Suprapubic skin (tissue), 4 donors: Measurements from ENCODE around the gene SRI. TPM values are rescaled to one million over a fixed set of nuclear protein-coding genes. Genes with fewer than 3 reads are reported as not detected.

ENCODE experiments used
- DNase-seq, 2 donors: peaks; one replicate each; pipeline ENCODE4 v3.0.0-alpha.2; 2019; ENCODE audit warnings: low spot score in 2 of 2
- H3K27ac ChIP-seq: fragments of 200-600 bp; sonication (generic); one replicate; pipeline ENCODE4 v1.5.1; 2019
- H3K27me3 ChIP-seq: fragments of 200-600 bp; sonication (generic); one replicate; pipeline ENCODE4 v1.5.1; 2019
- H3K36me3 ChIP-seq: fragments of 200-600 bp; sonication (generic); one replicate; pipeline ENCODE4 v1.5.1; 2019
- H3K4me1 ChIP-seq: fragments of 200-600 bp; sonication (generic); one replicate; pipeline ENCODE4 v1.5.1; 2019
- H3K4me3 ChIP-seq: fragments of 200-600 bp; sonication (generic); one replicate; pipeline ENCODE4 v1.5.1; 2019; ENCODE audit warnings: mild to moderate bottlenecking
- H3K9me3 ChIP-seq: fragments of 200-600 bp; sonication (generic); one replicate; pipeline ENCODE4 v1.5.1; 2019
- CTCF ChIP-seq, 2 donors: fragments of 200-600 bp in 1 of 2; fragments of 450-650 bp in 1 of 2; sonication (generic) in 1 of 2; IDR thresholded peaks; one replicate each; pipeline ENCODE4 v1.5.1; 2016 to 2019; ENCODE audit warnings: antibody characterized with exemption in 2 of 2, mild to moderate bottlenecking in 1 of 2, moderate library complexity in 1 of 2
- EP300 ChIP-seq: sonication (generic); formaldehyde crosslinking; IDR thresholded peaks from one replicate; pipeline ENCODE4 v1.6.1; 2017; ENCODE audit warnings: antibody characterized with exemption
- POLR2A ChIP-seq, 2 donors: fragments of 450-650 bp; IDR thresholded peaks; one replicate each; pipeline ENCODE4 v1.6.1; 2017; ENCODE audit warnings: antibody characterized with exemption in 2 of 2, mild to moderate bottlenecking in 2 of 2, moderate library complexity in 2 of 2
- POLR2AphosphoS5 ChIP-seq, 3 donors: sonication (generic); formaldehyde crosslinking; IDR thresholded peaks; one replicate each; pipeline ENCODE4 v1.6.1; 2017; ENCODE audit warnings: antibody characterized with exemption in 3 of 3
- WGBS: methylation state at CpG from one replicate; pipeline ENCODE4 v1.1.5; 2018; 5-methylcytosine and 5-hydroxymethylcytosine counted together
- total RNA-seq, 4 donors: library from RNA; depleted of rRNA; stranded (reverse); fragments of >200 nt; gene quantifications; one replicate each; pipeline ENCODE4 v1.1.0, GENCODE V29; 2016

Gene SRI
- total RNA-seq, 4 donors from 2014 or later = 36.7 to 50.6 (median 42.2) TPM

- TF ChIP-seq EP300 (no peak), CTCF (IDR thresholded peaks at IDR 0.05) (no peak), POLR2A (IDR thresholded peaks at IDR 0.05) (no peak), POLR2AphosphoS5 (IDR thresholded peaks at IDR 0.05) (no peak)
- no peak for DNase-seq
Measured at GRCh38 chr7:88184848-88185304, 35.0 kb downstream of the SRI start.

GRCh38 chr7:88183051-88183450 is 36.8 kb downstream of the SRI start:
- Histone ChIP-seq H3K4me1 (no peaks in the 10 kb centered on the region), H3K9me3 (no peaks in the 10 kb centered on the region), H3K4me3 (no peak overlapping the region), H3K36me3 (no peaks in the 10 kb centered on the region), H3K27me3 (no peaks in the 10 kb centered on the region), H3K27ac (no peak overlapping the region)
- TF ChIP-seq EP300 (no peak), POLR2A (IDR thresholded peaks at IDR 0.05) (no peak), CTCF (IDR thresholded peaks at IDR 0.05) (no peak), POLR2AphosphoS5 (IDR thresholded peaks at IDR 0.05) (no peak)
- no peak for DNase-seq
- WGBS = 89% methylated on average over 1 of the region's 1 CpG

More at GRCh38 chr7:88184848-88185304, 35.0 kb downstream of the SRI start:
- H3K9me3 ChIP-seq = no peaks in the 10 kb centered on the region
- H3K4me1 ChIP-seq = no peaks in the 10 kb centered on the region
- H3K27ac ChIP-seq = no peak overlapping the region
- H3K27me3 ChIP-seq = no peaks in the 10 kb centered on the region
- 36% methylated on average over 5 of the region's 5 CpGs for WGBS
- H3K4me3 ChIP-seq = no peak overlapping the region
- no peaks in the 10 kb centered on the region for H3K36me3 ChIP-seq

GRCh38 chr7:88176190-88176589 is 43.6 kb downstream of the SRI start:
- Histone ChIP-seq H3K9me3 (no peaks in the 10 kb centered on the region), H3K27ac (no peak overlapping the region), H3K4me3 (no peak overlapping the region), H3K4me1 (no peaks in the 10 kb centered on the region), H3K36me3 (no peaks in the 10 kb centered on the region), H3K27me3 (no peaks in the 10 kb centered on the region)
- no peak for DNase-seq
- WGBS = 92% methylated on average over 5 of the region's 5 CpGs
- TF ChIP-seq CTCF (IDR thresholded peaks at IDR 0.05) (no peak), POLR2AphosphoS5 (IDR thresholded peaks at IDR 0.05) (no peak)

- Histone ChIP-seq H3K4me1 (no peaks in the 10 kb centered on the region), H3K4me3 (no peak overlapping the region), H3K27me3 (no peaks in the 10 kb centered on the region), H3K36me3 (no peaks in the 10 kb centered on the region), H3K27ac (no peak overlapping the region), H3K9me3 (no peaks in the 10 kb centered on the region)
- no peak for DNase-seq
- WGBS = 93% methylated on average over 4 of the region's 4 CpGs
- TF ChIP-seq POLR2AphosphoS5 (IDR thresholded peaks at IDR 0.05) = no peak
- TF ChIP-seq EP300 = no peak
- TF ChIP-seq POLR2A (IDR thresholded peaks at IDR 0.05) = no peak
- TF ChIP-seq CTCF (IDR thresholded peaks at IDR 0.05) = no peak
Measured at GRCh38 chr7:88172842-88173241, 47.0 kb downstream of the SRI start.

- no peaks in the 10 kb centered on the region for H3K36me3 ChIP-seq
- no peak for TF ChIP-seq POLR2A (IDR thresholded peaks at IDR 0.05)
- TF ChIP-seq CTCF (IDR thresholded peaks at IDR 0.05) = no peak
- TF ChIP-seq POLR2AphosphoS5 (IDR thresholded peaks at IDR 0.05) = no peak
- TF ChIP-seq EP300 = no peak
- DNase-seq = no peak
- H3K9me3 ChIP-seq = no peaks in the 10 kb centered on the region
- H3K27ac ChIP-seq = no peak overlapping the region
- no peaks in the 10 kb centered on the region for H3K27me3 ChIP-seq
- 19% methylated on average over 1 of the region's 1 CpG for WGBS
- no peak overlapping the region for H3K4me3 ChIP-seq
- H3K4me1 ChIP-seq = no peaks in the 10 kb centered on the region
Measured at GRCh38 chr7:88169717-88170320, 50.0 kb downstream of the SRI start.
